DMS 273 (cell line): Measurements from ENCODE around the gene LCNL1.

Experiments
- DNase-seq: peaks from one replicate; lab custom pipeline; 2025; ENCODE audit not compliant: unreplicated experiment; lab: John Stamatoyannopoulos, UW

The LCNL1 gene

DNA sequence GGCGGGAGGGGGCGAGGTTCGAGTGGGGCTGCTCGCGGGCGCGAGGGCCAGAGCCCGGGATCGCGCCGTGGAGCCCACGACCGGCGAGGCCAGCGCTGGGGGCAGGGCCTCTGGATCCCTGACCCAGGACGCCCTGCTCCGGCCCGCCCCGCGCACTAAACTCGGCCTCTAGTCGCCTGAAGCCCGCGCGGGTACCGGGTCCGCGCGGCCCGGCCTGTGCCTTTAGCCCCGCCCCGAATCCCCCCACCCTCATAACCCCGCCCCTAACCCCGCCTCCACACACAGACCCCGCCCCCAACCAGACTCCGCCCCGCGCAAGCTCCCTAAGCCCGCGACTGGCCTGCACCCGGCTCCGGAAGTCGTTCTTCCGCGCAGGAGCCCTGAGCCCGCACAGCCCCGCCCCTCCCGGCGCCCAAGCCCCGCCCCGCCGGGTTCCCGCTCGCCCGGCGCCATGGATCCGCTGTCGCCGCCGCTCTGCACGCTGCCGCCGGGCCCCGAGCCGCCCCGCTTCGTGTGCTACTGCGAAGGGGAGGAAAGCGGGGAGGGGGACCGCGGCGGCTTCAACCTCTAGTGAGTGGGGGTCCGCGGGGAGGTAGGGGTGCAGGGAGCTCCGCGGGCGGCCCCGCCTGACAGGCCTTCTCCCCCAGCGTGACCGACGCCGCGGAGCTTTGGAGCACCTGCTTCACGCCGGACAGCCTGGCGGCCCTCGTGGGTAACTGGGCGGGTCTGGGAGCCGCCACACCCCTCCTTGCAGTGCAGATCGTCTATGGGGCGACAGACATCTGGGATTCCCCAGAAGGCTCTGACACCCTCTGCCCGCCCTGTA lies 9.4 kb downstream of the LCNL1 start, which contains the start of gene PAXX:
Gene PAXX, plus strand, starts transcription at position 430 of the 826 bp plus-strand sequence. Its CDS starts 22 bp downstream, at position 452.
- DNase-seq: peak; percentile 90

DNA sequence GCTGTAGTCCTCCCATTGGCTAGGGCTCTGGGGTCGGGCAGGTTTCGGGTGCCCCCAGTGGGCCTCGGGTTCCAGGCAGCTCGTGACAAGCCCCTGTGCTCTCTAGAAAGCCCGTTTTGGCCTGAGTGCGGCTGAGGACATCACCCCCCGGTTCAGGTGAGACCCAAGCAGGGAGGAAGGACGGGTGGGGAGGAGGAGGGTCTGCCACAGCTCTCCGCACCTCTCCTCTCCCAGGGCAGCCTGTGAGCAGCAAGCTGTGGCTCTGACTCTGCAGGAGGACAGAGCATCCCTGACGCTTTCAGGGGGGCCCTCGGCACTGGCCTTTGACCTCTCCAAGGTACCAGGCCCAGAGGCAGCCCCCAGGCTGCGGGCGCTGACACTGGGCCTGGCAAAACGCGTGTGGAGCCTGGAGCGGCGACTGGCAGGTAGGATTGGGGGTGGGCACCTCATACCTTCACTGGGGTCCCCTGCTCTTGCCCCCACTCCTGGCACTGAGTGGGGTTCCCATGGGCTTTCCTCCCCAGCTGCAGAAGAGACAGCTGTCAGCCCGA lies 10.1 kb downstream of the LCNL1 start:
- DNase-seq: no peak

DNA sequence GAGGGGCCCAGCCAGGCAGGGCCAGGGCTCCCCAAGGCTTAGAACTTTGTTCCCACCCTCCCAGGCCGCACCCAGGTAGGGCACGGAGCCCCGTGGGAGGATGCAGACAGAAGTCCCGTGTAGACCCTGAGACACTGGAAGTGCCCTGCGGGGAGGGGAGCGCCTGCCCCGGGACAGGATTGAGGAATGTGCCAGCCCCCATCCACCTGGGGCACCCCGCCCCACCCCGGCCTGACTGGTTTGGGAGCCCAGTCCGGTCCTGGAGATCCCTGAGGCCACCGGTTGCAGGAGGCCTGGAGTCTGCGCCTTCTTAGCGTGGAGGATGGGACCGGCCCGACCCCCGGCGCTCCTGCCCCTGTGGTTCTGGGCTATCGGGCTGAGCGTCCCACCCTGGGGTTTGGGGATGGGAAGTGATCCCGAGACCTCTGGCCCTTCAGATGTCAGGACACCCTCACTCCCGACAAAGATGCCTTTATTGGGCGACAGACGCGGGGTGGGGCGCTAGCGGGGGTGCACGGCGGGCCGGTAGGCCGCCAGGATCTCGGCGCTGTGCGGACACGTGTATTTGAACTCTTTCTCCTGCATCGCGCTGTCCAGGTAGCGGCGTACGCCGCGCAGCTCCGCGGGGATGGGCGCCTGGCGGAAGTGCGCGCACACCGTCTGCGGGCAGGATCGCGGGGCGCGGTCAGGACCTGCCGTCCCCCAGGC lies 11.5 kb downstream of the LCNL1 start:
- no peak for DNase-seq

DNA sequence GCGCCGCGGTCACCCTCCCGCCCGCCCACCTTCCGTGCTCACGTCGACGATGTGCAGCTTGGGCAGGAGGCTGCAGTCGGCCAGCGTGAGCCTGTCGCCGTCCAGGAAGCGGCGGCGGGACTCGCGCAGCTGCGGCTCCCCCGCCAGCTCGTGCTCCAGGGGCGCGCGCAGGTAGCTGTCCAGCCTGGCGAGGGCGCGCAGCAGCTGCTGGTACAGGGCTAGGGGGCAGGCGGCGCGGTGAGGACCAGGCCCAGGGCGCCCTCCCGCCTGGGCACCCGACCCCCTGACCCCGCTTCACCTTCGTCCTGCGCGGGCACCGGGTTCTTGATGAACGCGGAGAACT lies 12.1 kb downstream of the LCNL1 start:
- DNase-seq: no peak

DNA sequence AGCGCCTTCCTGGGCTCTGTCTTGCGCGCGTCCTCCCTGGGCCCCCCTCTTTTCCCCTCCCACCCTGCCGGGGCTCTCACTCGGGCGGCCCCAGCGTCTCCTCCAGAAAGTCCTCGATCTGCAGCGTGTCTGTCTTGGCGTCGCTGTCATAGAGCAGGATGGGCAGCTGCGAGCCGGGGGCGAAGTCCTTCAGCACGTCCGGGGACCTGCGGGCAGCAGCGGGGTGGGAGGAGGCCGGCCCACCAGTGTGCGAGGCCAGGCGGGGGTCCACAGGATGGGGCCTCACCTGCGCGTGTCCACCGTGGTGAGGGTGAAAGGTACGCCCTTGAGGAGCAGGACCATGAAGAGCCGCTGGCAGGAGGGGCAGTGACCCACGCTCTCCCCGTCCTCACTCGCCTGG lies 12.6 kb downstream of the LCNL1 start:
- DNase-seq: no peak

DNA sequence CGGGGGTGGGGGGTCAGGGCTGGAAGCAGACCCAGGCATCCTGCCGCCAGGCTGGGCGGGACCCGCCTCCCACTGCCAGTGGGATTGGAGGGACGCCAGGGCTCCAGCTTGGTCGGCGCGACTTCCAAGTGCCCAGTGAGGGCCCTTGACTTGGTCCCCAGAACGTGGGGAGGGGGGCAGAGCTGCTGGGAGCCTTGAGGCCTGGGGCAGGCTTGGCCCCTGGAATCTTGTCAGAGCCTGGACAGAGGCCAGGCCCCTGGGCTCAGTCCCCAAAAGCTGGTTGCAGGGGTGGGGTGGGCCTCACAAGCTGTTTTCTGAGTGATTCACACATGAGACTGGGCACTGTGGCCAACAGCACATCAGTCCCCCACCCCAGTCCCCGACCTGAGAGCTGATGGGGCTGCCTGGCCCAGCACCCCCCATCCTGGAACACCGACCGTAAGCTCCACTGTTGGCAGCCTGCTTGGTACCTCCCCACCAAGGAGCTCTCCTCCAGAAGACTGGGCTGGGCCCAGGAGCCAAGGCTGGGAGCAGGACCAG lies 13.0 kb downstream of the LCNL1 start:
- peak; percentile 58 for DNase-seq

DNA sequence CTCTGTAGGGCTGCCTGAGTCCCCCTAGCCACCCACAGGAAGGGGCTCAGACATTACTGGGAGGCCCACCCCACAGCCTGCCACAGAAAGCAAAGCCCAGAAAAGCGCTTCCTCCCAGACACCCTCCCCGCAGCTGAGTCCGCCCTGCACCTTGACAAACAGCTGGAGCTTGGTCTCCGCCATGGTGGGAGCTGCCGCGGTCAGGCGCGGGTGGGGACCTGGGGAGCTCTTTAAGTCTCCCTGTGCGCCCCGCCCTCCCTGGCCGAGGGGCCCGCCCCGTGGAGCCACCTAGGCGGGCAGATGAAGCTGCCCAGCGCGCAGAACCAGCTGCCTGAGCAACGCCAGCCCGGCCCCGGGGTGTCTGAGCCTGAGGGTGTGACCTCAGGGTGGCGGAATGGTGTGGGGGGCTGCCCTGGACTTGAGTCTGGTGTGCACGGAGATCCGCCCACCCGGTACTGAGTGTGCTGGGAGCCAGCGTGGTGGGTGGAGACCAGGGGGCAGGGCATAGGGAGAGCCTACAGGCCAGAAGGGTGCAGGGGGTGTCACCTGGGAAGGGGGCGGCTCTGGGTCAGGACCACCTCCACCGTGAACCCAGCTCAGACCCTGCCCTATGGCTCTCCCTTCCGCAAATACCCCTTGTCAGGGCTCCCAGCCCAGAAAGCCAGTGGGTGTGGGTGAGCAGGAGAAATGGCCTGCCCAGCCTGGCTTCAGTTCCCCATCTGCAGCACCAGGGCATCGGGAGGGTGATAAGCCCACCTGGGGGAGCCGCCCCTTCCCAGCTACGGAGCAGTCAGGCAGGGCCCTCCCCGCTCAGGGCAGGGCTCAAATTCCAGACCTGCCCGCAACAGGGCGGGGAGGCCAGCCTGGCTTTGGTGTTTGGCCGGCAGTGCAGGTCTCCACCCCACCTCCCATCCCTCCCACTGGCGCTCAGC lies 13.8 kb downstream of the LCNL1 start, which contains the start of gene CLIC3:
Gene CLIC3, minus strand, starts transcription at position 208 of the 932 bp plus-strand sequence. Its CDS starts 25 bp downstream, at position 183.
- DNase-seq: peak; percentile 62

DNA sequence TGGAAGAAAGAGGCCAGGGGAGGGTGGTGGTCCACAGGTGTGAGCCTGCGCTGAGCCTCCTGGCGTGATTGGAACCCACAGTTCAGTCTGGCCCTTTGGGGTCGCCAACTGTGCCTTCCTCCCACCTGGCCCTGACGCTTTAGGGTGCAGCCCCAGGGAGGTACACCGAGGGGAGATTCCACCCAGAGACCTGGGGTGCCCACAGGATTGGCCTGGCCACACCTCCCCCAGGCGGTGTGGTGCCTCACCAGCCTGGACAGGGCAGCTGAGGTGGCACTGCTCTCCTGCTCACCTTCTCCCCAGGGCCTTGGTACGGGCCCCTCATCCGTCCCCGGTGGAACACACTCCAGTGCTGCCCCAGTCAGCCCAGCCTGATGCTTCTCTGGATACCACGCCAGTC lies 14.6 kb downstream of the LCNL1 start:
- DNase-seq: no peak

DNA sequence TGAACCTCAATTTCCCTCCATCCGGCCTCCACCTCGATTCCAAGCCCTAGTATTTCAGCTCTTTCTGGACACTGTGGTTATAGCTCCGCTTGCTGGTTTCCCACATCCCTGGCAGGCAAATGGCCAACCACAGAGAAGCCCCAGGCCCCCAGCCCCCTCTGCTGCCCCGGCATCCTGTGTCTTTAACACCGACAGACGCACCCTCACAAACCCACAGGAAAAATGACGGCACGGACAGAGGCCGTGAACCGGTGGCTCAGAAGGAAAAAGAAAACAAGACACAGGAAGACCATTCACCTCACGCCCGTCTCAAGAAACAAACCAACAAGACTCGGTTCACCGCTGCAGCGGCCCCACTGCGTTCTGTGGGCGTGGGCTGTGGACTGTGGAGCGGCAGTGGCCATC lies 15.0 kb downstream of the LCNL1 start:
- no peak for DNase-seq

DNA sequence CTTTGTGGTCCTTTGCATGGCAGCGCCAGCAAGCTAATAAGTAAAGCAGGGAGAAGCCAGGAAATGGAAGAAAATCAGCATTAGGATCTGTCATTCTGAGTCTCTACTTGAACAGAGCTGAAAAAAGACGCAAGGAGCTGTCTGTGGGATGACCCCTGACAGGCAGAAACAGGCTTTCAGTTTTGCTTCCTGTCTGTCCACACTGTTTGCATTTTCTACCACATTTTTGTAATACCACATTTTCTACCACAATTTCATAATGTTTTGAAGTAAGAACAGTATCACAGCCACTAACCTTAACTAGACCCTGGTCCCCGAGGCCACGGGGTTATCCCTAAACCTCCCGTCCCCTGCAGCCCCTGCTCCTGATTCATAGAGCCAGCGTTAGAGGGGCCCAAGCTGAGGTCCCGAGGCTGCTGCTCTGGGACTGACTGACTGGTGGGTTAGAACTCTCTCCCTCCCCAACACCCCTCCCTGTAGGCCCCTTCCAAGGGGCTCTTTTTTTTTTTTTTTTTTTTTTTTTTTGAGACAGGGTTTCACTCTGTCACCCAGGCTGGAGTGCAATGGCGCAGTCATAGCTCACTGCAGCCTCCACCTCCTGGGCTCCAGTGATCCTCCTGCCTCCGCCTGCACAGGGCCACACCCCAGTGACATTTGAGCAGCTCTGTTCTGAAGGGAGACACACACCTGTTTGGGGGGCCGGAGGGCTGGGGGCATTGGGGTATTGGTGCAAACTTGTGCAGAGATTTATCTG lies 17.6 kb downstream of the LCNL1 start:
- no peak for DNase-seq

DNA sequence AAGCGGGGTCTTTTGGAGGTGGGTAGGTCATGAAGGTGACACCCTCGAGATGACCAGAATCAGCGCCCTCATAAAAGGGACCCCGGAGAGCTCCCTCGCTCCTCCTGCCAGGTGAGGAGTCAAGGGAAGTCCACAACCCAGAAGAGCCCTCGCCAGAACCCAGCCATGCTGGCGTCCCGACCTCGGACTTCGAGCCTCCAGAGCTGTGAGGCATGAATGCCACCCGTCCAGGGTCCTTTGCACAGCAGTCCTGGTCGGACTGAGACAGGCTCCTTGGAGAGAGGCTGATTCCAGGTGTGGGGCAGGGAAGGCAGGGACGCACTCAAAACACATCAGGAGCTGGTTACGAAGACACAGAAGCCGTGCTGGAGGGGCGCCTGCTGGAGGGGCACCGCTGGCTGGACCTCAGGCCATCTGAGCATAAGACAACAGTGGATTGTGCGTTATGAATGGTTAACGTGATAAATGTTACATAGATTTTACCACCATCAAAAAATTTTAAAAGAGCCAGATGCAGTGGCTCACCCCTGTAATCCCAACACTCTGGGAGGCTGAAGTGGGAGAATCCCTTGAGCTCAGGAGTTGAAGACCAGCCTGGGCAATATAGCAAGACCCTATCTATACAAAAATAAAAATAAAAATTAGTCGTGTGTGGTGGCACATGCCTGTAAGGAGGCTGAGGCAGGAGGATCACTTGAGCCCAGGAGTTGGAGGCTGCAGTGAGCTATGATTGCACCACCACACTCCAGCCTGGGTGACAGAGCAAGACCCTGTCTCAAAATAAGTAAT lies 19.3 kb downstream of the LCNL1 start:
- no peak for DNase-seq

DNA sequence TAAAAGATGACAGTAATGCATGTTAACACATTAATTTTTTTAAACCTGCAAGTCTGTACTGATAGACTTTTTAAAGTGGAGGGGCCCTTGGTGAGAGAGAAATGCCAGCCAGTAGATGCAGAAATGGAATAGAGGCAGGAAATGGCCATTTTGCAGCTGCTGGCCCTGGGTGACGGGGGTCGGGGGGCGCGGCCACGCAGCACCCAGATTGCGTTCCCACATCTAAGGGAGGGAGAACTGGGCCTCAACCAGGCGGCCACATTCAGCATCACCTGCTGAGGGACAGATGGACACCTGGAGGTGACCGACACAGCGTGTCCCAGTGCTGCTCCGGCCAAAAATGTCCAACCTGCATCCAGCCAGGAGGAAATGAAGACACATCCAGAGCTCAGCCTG lies 19.9 kb downstream of the LCNL1 start:
- no peak for DNase-seq

DNA sequence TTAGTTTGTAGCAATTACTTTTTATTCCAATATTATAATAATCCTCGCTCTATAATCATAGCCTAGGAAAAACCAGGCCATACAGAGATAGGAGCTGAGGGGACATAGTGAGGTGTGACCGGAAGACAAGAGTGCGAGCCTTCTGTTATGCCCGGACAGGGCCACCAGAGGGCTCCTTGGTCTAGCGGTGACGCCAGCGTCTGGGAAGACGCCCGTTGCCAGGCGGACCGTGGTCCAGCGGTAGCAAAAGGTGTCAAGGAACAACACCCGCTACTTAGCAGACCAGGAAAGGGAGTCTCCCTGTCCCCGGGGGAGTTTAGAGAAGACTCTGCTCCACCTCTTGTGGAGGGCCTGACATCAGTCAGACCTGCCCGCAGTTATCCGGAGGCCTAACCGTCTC lies 21.5 kb downstream of the LCNL1 start:
- DNase-seq: peak; percentile 32

DNA sequence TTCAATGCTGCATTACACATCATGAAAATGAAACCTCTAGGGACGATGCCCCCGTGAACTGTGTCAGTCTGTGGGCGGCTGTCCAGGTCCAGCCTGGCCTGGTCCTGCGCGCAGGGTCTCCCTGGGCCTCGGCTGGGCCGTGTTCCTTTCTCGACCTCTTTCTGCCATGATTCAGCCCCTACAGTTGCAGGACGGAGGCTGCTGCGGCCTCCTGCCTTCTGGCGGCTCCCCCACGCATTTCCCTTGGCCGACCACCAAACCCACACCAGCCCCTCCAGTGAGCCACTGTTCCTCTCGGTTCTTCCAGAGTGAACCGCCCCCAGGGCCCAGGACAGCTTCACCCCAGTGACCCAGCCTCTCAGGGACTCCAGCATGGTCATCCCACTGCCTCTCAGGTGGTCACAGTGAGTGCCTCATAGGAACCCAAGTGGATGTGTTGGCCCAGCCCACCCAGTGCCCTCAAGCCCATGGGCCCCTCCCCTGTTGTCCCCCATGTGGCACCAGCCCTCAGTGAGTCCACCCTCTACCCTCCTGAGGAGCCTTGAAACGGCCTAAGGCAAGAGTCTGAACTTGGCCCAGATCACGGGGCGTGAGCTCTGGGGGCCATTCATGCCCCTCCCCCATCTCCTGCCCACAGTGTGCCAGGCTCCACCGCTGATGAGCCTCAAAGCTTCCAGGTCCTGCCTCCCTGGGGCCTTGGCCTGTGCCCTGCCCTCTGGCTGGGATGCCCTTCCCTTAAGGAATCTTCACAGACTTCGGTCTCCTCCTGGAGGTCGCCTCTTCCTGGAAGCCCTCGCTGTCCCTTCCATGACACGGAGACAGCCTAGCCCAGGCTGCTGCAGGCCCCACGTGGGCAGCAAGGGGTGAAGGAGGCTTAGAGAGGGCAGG lies 23.6 kb downstream of the LCNL1 start:
- no peak for DNase-seq

DNA sequence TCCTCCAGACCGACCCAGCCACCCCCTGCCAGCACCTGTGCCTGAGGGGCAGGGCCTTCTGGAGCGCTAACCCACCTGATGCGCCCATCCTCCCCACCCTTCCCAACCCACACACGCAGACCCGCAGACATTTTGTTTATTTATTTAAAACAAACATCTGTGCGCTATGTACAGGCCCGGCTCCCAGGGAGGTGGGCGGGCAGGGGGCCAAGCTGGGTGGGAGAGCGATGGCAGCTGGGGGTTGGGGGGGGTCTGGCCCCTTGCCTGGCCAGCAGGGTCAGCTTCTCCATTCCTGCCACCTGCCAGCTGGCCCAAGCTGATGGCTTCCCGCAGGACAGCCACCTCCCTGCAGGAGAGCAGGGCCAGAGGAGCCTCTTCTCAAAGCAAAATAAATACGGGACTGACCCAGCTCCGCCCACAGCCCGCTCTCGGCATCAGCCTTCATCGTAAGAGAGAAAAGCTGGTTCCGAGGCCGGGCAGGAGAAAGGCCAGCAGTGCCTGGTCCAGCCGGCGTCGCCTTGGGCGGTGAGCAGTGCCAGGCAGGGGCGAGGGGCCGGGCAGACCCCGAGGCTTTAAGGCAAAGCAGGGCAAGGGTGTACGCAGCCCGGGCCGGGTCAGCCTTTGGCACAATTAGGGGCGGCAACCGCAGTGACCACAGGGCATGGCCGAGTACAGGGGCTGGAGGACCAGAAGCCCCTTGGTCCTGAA lies 24.5 kb downstream of the LCNL1 start:
- DNase-seq: peak; percentile 85

DNA sequence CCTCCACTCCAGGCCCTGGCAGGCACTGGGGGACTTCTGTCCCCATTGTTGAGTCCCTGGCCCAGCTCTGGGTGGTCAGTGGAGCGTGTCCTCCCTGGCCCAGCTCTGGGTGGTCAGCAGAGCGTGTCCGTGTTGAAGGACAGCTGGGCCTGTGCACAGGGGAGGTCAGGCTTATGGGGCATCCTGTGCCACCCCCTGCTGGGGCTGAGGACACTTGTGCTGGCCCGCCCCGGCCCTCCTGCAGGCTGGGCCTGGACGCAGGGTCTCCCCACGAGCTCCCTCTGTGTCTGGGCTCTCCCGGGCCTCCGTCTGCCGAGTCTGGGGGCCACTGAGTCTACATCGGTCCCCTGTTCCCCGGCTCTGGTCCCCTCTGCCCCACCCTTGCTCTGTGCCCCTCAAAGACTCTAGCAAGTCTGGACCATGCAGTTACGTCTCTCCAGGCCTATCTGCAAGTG lies 25.1 kb downstream of the LCNL1 start:
- no peak for DNase-seq

DNA sequence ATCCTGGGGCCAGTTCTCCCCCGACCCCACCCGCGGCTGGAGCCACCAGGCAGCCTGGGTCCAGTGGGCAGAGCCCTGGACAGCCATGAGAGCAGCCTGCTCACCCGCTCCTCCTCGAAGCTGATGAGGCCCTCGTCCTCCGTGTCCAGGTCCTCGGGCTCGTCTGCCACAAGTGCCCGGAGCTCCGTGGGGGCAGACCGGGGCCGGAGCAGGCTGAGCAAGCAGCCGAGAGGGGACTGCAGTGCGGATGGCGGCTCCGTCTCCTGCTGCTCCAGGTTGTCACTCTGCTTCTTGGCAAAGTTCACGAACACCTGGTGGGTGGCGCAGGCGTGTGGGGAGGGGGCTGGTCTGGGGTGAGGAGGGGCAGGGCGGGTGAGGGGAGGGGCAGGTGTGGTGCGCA lies 25.5 kb downstream of the LCNL1 start:
- no peak for DNase-seq
